Measurements from ENCODE around the gene KCNV2.

Gene KCNV2

GRCh38 chr9:2730971-2731370 is 13.7 kb downstream of the KCNV2 start:
- Histone ChIP-seq H3K4me3 (ENCODE audit: low read depth in 1 of 2, low read length in 1 of 2) (no peak overlapping the region), H3K27ac (no peak overlapping the region), H3K4me1 (ENCODE audit: control insufficient read depth in 1 of 2, insufficient read depth in 1 of 2, low read depth in 1 of 2, low read length in 1 of 2) (no peaks in the 10 kb centered on the region), H3K27me3 (no peaks in the 10 kb centered on the region), H3K36me3 (no peaks in the 10 kb centered on the region), H3K9me3 (no peaks in the 10 kb centered on the region)
- TF ChIP-seq CTCF (IDR thresholded peaks at IDR 0.05): no peak

- TF ChIP-seq CTCF (IDR thresholded peaks at IDR 0.05): no peak
- H3K27ac ChIP-seq: no peak overlapping the region
- no peaks in the 10 kb centered on the region for H3K9me3 ChIP-seq
- no peaks in the 10 kb centered on the region for H3K4me1 ChIP-seq (ENCODE audit: control insufficient read depth in 1 of 2, insufficient read depth in 1 of 2, low read depth in 1 of 2, low read length in 1 of 2)
- no peaks in the 10 kb centered on the region for H3K36me3 ChIP-seq
- H3K27me3 ChIP-seq: no peaks in the 10 kb centered on the region
- no peak overlapping the region for H3K4me3 ChIP-seq (ENCODE audit: low read depth in 1 of 2, low read length in 1 of 2)
These were observed 15.2 kb downstream of the KCNV2 start for GRCh38 chr9:2732492-2732891.

GRCh38 chr9:2740616-2741015 is 23.3 kb downstream of the KCNV2 start:
- no peaks in the 10 kb centered on the region for H3K27me3 ChIP-seq
- no peaks in the 10 kb centered on the region for H3K9me3 ChIP-seq
- H3K27ac ChIP-seq: no peak overlapping the region
- TF ChIP-seq CTCF (IDR thresholded peaks at IDR 0.05): no peak
- H3K4me1 ChIP-seq (ENCODE audit: control insufficient read depth in 1 of 2, insufficient read depth in 1 of 2, low read depth in 1 of 2, low read length in 1 of 2): no peaks in the 10 kb centered on the region
- H3K36me3 ChIP-seq: no peaks in the 10 kb centered on the region
- H3K4me3 ChIP-seq (ENCODE audit: low read depth in 1 of 2, low read length in 1 of 2): no peak overlapping the region

GRCh38 chr9:2741441-2742158 is 24.3 kb downstream of the KCNV2 start:
- H3K9me3 ChIP-seq: no peaks in the 10 kb centered on the region
- no peak overlapping the region for H3K27ac ChIP-seq
- no peaks in the 10 kb centered on the region for H3K4me1 ChIP-seq (ENCODE audit: control insufficient read depth in 1 of 2, insufficient read depth in 1 of 2, low read depth in 1 of 2, low read length in 1 of 2)
- no peaks in the 10 kb centered on the region for H3K36me3 ChIP-seq
- H3K4me3 ChIP-seq (ENCODE audit: low read depth in 1 of 2, low read length in 1 of 2): no peak overlapping the region
- TF ChIP-seq CTCF (IDR thresholded peaks at IDR 0.05): no peak
- H3K27me3 ChIP-seq: no peaks in the 10 kb centered on the region

GRCh38 chr9:2742214-2742613 is 24.9 kb downstream of the KCNV2 start:
- Histone ChIP-seq H3K36me3 (no peaks in the 10 kb centered on the region), H3K9me3 (no peaks in the 10 kb centered on the region), H3K4me1 (ENCODE audit: control insufficient read depth in 1 of 2, insufficient read depth in 1 of 2, low read depth in 1 of 2, low read length in 1 of 2) (no peaks in the 10 kb centered on the region), H3K27ac (no peak overlapping the region), H3K27me3 (no peaks in the 10 kb centered on the region), H3K4me3 (ENCODE audit: low read depth in 1 of 2, low read length in 1 of 2) (no peak overlapping the region)
- no peak for TF ChIP-seq CTCF (IDR thresholded peaks at IDR 0.05)
